H1 (cell line): ENCODE data around the gene EPB41L2. TPM values are rescaled to one million over a fixed set of nuclear protein-coding genes. Genes with fewer than 3 reads are reported as not detected.

ENCODE experiments used
- CTCF ChIA-PET: fragments of 300-600 bp; sonication (Branson Sonifier 250); formaldehyde crosslinking; loops from one replicate; lab custom pipeline; 2021; ENCODE audit not compliant: partially characterized antibody; lab: Charles Lee
- POLR2A ChIA-PET: fragments of 300-600 bp; sonication (Branson Sonifier 250); formaldehyde crosslinking; loops from one replicate; lab custom pipeline; 2021; ENCODE audit warnings: inconsistent platforms; ENCODE audit not compliant: partially characterized antibody; lab: Charles Lee
- DNase-seq, 2 experiments: peaks; one replicate each; pipeline versions ENCODE4 v3.0.0 to v3.0.0-alpha.2; 2010 to 2022; ENCODE audit warnings: low spot score in 2 of 2, low read depth in 1 of 2, mixed read lengths in 1 of 2
- FAIRE-seq: peaks from 2 replicates; lab custom pipeline; 2011; peaks lifted over from hg19 to GRCh38; lab: Jason Lieb, UNC
- H2AFZ ChIP-seq: 2 replicates; pipeline ENCODE4 v1.8.1; 2012; ENCODE audit warnings: low read length, inconsistent platforms
- H2AK5ac ChIP-seq: 2 replicates; pipeline ENCODE4 v1.6.1; 2013; ENCODE audit warnings: low read depth, low read length
- H2BK120ac ChIP-seq: replicated peaks from 2 replicates; pipeline ENCODE3; 2013; ENCODE audit warnings: low read depth, low read length, inconsistent platforms
- H2BK12ac ChIP-seq: 2 replicates; pipeline ENCODE4 v1.6.1; 2013; ENCODE audit warnings: low read depth, low read length
- H2BK15ac ChIP-seq: 2 replicates; pipeline ENCODE4 v1.6.1; 2013; ENCODE audit warnings: low read length
- H2BK20ac ChIP-seq: 2 replicates; pipeline ENCODE4 v1.6.1; 2013; ENCODE audit warnings: low read length
- H2BK5ac ChIP-seq: 2 replicates; pipeline ENCODE4 v1.6.1; 2013; ENCODE audit warnings: low read depth, low read length
- H3K14ac ChIP-seq: 2 replicates; pipeline ENCODE4 v1.6.1; 2013; ENCODE audit warnings: inconsistent platforms; ENCODE audit not compliant: insufficient read length
- H3K18ac ChIP-seq: 2 replicates; pipeline ENCODE4 v1.6.1; 2013; ENCODE audit warnings: low read length; ENCODE audit errors: extremely low read depth
- H3K23ac ChIP-seq: 2 replicates; pipeline ENCODE4 v1.6.1; 2013; ENCODE audit warnings: inconsistent platforms; ENCODE audit not compliant: insufficient read length
- H3K23me2 ChIP-seq: 2 replicates; pipeline ENCODE4 v1.6.1; 2013; ENCODE audit warnings: low read depth, low read length
- H3K27ac ChIP-seq: 2 replicates; pipeline ENCODE4 v1.6.1; 2011; ENCODE audit warnings: low read depth, low read length, inconsistent platforms
- H3K27me3 ChIP-seq, 4 experiments: replicated peaks in 1 of 4; 1 replicate in 1 of 4; 2 replicates in 3 of 4; pipeline versions ENCODE4 v1.6.1 to v1.8.1; 2011 to 2013; ENCODE audit warnings: low read length in 3 of 4, mild to moderate bottlenecking in 3 of 4, inconsistent platforms in 2 of 4, mixed read lengths in 2 of 4, moderate library complexity in 1 of 4; ENCODE audit not compliant: control insufficient read depth in 3 of 4, insufficient read depth in 3 of 4; ENCODE audit errors: extremely low read depth in 1 of 4
- H3K36me3 ChIP-seq, 4 experiments: 2 replicates each; pipeline versions ENCODE4 v1.6.1 to v1.8.1; 2011 to 2013; ENCODE audit warnings: mild to moderate bottlenecking in 4 of 4, low read length in 3 of 4, moderate library complexity in 2 of 4, control low read depth in 1 of 4, inconsistent platforms in 1 of 4; ENCODE audit not compliant: insufficient read depth in 4 of 4, control insufficient read depth in 2 of 4
- H3K4ac ChIP-seq: replicated peaks from 2 replicates; pipeline ENCODE3; 2013; ENCODE audit warnings: low read length, low read depth, mixed read lengths, inconsistent platforms; ENCODE audit not compliant: insufficient read length
- H3K4me1 ChIP-seq, 4 experiments: replicated peaks in 1 of 4; 1 replicate in 1 of 4; 2 replicates in 3 of 4; pipeline versions ENCODE4 v1.6.1 to v1.8.1; 2011 to 2013; ENCODE audit warnings: low read length in 3 of 4, inconsistent platforms in 2 of 4, mixed read lengths in 1 of 4; ENCODE audit not compliant: insufficient read depth in 4 of 4, control insufficient read depth in 3 of 4
- H3K4me2 ChIP-seq, 2 experiments: 2 replicates each; pipeline versions ENCODE4 v1.6.1 to v1.8.1; 2011 to 2013; ENCODE audit warnings: low read depth in 2 of 2, low read length in 2 of 2, control low read depth in 1 of 2, inconsistent platforms in 1 of 2, mild to moderate bottlenecking in 1 of 2; ENCODE audit not compliant: insufficient read depth in 1 of 2
- H3K4me3 ChIP-seq, 4 experiments: fragments of 200-600, 300-600 bp in 1 of 4; sonication (generic), shearing (Covaris generic), sonication (Bioruptor Twin) in 1 of 4; 2 replicates each; pipeline versions ENCODE4 v1.5.1 to v1.8.1; 2011 to 2016; ENCODE audit warnings: low read length in 4 of 4, low read depth in 3 of 4, control low read depth in 2 of 4, inconsistent platforms in 2 of 4, mild to moderate bottlenecking in 2 of 4, mixed read lengths in 1 of 4, moderate library complexity in 1 of 4; ENCODE audit not compliant: insufficient read depth in 2 of 4; ENCODE audit errors: extremely low read depth in 1 of 4
- H3K56ac ChIP-seq: replicated peaks from 2 replicates; pipeline ENCODE3; 2013; ENCODE audit warnings: low read depth, mild to moderate bottlenecking, mixed read lengths, low read length, inconsistent platforms; ENCODE audit not compliant: insufficient read length
- H3K79me1 ChIP-seq: 2 replicates; pipeline ENCODE4 v1.6.1; 2013; ENCODE audit warnings: low read depth, low read length, control low read depth
- H3K79me2 ChIP-seq, 2 experiments: 2 replicates each; pipeline versions ENCODE4 v1.6.1 to v1.8.1; 2012 to 2013; ENCODE audit warnings: low read length in 2 of 2, mild to moderate bottlenecking in 2 of 2, inconsistent platforms in 1 of 2; ENCODE audit not compliant: insufficient read depth in 2 of 2, control insufficient read depth in 1 of 2
- H3K9ac ChIP-seq, 4 experiments: replicated peaks in 1 of 4; 1 replicate in 1 of 4; 2 replicates in 3 of 4; pipeline versions ENCODE4 v1.6.1 to v1.8.1; 2011 to 2013; ENCODE audit warnings: low read depth in 3 of 4, low read length in 3 of 4, control low read depth in 2 of 4, mild to moderate bottlenecking in 2 of 4, moderate library complexity in 2 of 4, inconsistent platforms in 1 of 4; ENCODE audit errors: extremely low read depth in 1 of 4
- H3K9me3 ChIP-seq, 2 experiments: 2 replicates each; pipeline versions ENCODE4 v1.6.1 to v1.8.1; 2012 to 2013; ENCODE audit warnings: mild to moderate bottlenecking in 2 of 2, moderate library complexity in 2 of 2, control low read depth in 1 of 2, inconsistent platforms in 1 of 2, low read depth in 1 of 2, low read length in 1 of 2, mixed read lengths in 1 of 2; ENCODE audit not compliant: insufficient read depth in 2 of 2
- H4K20me1 ChIP-seq, 2 experiments: replicated peaks in 1 of 2; 2 replicates each; pipeline versions ENCODE3 to v1.8.1; 2011 to 2013; ENCODE audit warnings: inconsistent platforms in 2 of 2, low read length in 2 of 2, mild to moderate bottlenecking in 1 of 2; ENCODE audit not compliant: insufficient read depth in 2 of 2, control insufficient read depth in 1 of 2
- H4K5ac ChIP-seq: 2 replicates; pipeline ENCODE4 v1.6.1; 2013; ENCODE audit warnings: low read length, low read depth, mixed read lengths, inconsistent platforms; ENCODE audit not compliant: insufficient read length
- H4K8ac ChIP-seq: 2 replicates; pipeline ENCODE4 v1.8.0; 2013; ENCODE audit warnings: mild to moderate bottlenecking, moderate library complexity, low read length, inconsistent platforms; ENCODE audit not compliant: insufficient read depth; ENCODE audit errors: extremely low read depth
- H4K91ac ChIP-seq: replicated peaks from 2 replicates; pipeline ENCODE3; 2013; ENCODE audit warnings: low read length, mixed read lengths, inconsistent platforms; ENCODE audit not compliant: insufficient read length
- JUND ChIP-seq: IDR thresholded peaks from 2 replicates; pipeline ENCODE4 v1.6.1; 2011; ENCODE audit warnings: mild to moderate bottlenecking, improper control_type of control experiment, low read length
- SUZ12 ChIP-seq: fragments of 200-600 bp; sonication (generic); IDR thresholded peaks from 2 replicates; pipeline ENCODE4 v1.6.1; 2012; ENCODE audit warnings: mild to moderate bottlenecking, inconsistent platforms, low read length, moderate library complexity, mixed read lengths
- WGBS, 2 experiments: shearing (Covaris generic) in 1 of 2; methylation state at CpG; one replicate each; pipeline versions ENCODE4 v1.1.6 to v1.1.7; 2013 to 2015; ENCODE audit warnings: low lambda C conversion rate in 2 of 2, mixed read lengths in 2 of 2, inconsistent platforms in 1 of 2, low coverage in 1 of 2, missing lambda C conversion rate in 1 of 2; ENCODE audit not compliant: insufficient replicate concordance in 2 of 2, insufficient coverage in 1 of 2, insufficient read length in 1 of 2; ENCODE audit errors: extremely low coverage in 1 of 2, missing lambda C conversion rate in 1 of 2; 5-methylcytosine and 5-hydroxymethylcytosine counted together
- polyA plus RNA-seq, 7 experiments: library from polyadenylated mRNA; depleted of rRNA in 3 of 7; stranded (reverse) in 5 of 7; unstranded in 2 of 7; fragments of >200 nt in 5 of 7; fragments of 200-250 nt in 2 of 7; gene quantifications; 1 replicate in 5 of 7; 2 replicates in 1 of 7; 4 replicates in 1 of 7; pipeline versions ENCODE4 v1.2.1 to v1.2.3, GENCODE V29; 2011 to 2013; ENCODE audit warnings: missing spikeins in 2 of 7, mixed read lengths in 2 of 7
- total RNA-seq: library from RNA; stranded (reverse); fragmentation: NEBNext Ultra II Directional; extraction: Animal tissue kit (Norgen Biotek cat#: 25700); gene quantifications from 2 replicates; pipeline ENCODE4 v1.2.1, GENCODE V29; 2021

EPB41L2 gene
- total and polyA plus RNA-seq, 2 of the 8 experiments (the other 6 are each of a cell fraction or from before 2014, with no cell fraction given): 22.5 to 123 TPM

DNA sequence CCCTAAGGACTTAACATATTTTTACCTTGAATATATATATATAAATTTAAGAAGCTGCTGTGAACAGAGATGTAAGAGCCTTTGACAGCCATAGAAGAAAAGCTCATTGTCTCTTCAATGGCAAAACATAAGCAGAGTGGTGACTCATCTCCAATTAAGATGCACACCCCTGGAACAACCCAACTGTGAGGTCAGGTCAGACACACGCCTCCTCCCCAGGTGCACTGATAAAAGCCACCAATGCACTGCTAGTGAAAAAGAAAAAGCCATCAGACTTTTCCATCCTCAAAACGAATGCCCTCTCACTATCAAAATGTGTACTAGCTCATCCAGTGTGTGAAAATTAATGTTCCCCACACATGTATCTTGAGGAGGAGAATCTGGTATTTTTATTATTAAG, 135.7 kb downstream of the EPB41L2 start:
- no peak overlapping the region for H4K5ac ChIP-seq
- H2AK5ac ChIP-seq: no peak overlapping the region
- no peaks in the 10 kb centered on the region for H3K27me3 ChIP-seq
- H3K9ac ChIP-seq: no peak overlapping the region
- no peak overlapping the region for H2AFZ ChIP-seq
- no peaks in the 10 kb centered on the region for H3K4me1 ChIP-seq
- no peak overlapping the region for H2BK12ac ChIP-seq
- WGBS, 2 experiments: 77% methylated on average over 2 of the region's 2 CpGs; no CpG with 5 or more reads in 1 of the 2 experiments
- H4K8ac ChIP-seq: no peak overlapping the region
- 0 out of 4 replicates have a peak, but pooled peaks cover 0 to 11% of the 10 kb centered on the region in 2 experiments for H3K79me2 ChIP-seq
- H4K20me1 ChIP-seq: no peaks in the 10 kb centered on the region
- FAIRE-seq: no peak
- H2BK120ac ChIP-seq: no peak overlapping the region
- no peak overlapping the region for H3K27ac ChIP-seq
- H3K4ac ChIP-seq: no peak overlapping the region
- H3K79me1 ChIP-seq: no peaks in the 10 kb centered on the region
- no peak overlapping the region for H2BK15ac ChIP-seq
- ChIA-PET POLR2A (interaction anchor here (0.6 kb wide), 1 partner anchor 13 kb away, joined by 3 read pairs; no protein-coding TSS in a partner anchor), CTCF (interaction anchor here (0.7 to 1.8 kb wide), 3 partner anchors 9 to 42 kb away, joined by 3 to 5 read pairs (median 3); no protein-coding TSS in a partner anchor)
- no peak overlapping the region for H2BK20ac ChIP-seq
- no peak overlapping the region for H2BK5ac ChIP-seq
- H3K18ac ChIP-seq: no peak overlapping the region
- H3K23ac ChIP-seq: no peak overlapping the region
- DNase-seq: no peak
- no peak overlapping the region for H3K14ac ChIP-seq
- H3K9me3 ChIP-seq: no peaks in the 10 kb centered on the region
- TF ChIP-seq SUZ12: no peak
- TF ChIP-seq JUND: peak; percentile 70; the same call in 1 of the 2 replicates
- TF ChIP-seq, all 59 proteins: peak for 1
- no peak overlapping the region for H4K91ac ChIP-seq
- no peak overlapping the region for H3K56ac ChIP-seq
- H3K23me2 ChIP-seq: peaks cover 2% of the 10 kb centered on the region; the same call in 1 of the 2 replicates
- no peak overlapping the region for H3K4me2 ChIP-seq
- no peak overlapping the region for H3K4me3 ChIP-seq
- no peaks in the 10 kb centered on the region; a peak in 1 of 8 replicates for H3K36me3 ChIP-seq
